ENCODE measurements around the gene ENHO. TPM values are rescaled to one million over a fixed set of nuclear protein-coding genes. Genes with fewer than 3 reads are reported as not detected.

Gene ENHO
- total RNA-seq, 2 donors from 2014 or later, result 0.75 TPM; not detected in 1

DNA sequence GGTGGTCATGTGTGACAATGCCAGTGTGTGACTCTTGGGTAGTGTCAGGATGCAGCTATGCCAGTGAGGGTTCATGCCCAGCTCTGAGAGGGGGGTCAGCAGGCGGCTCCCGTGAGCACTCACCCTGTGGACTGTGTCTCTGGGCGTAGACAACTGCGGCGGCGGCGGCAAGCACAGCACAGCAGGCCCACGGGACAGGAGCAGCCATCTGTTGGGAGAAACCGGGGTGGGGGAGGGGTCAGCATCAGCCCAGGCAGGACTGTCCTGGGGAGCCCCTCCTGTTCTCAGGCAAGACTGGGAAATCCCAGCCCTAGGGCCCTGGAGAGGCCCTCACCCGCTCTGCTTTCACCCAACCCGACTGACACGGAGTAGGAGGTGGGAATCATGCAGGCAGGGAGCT is 46.0 kb upstream of the ENHO start:
- Histone ChIP-seq H3K27me3 (no peaks in the 10 kb centered on the region), H3K27ac (no peak overlapping the region), H3K36me3 (no peaks in the 10 kb centered on the region), H3K4me1 (peaks cover 0 to 35% of the 10 kb centered on the region in 2 donors), H3K4me3 (no peak overlapping the region), H3K9me3 (no peaks in the 10 kb centered on the region)
- DNase-seq (ENCODE audit: low spot score), result no peak
- TF ChIP-seq, protein P1, sequence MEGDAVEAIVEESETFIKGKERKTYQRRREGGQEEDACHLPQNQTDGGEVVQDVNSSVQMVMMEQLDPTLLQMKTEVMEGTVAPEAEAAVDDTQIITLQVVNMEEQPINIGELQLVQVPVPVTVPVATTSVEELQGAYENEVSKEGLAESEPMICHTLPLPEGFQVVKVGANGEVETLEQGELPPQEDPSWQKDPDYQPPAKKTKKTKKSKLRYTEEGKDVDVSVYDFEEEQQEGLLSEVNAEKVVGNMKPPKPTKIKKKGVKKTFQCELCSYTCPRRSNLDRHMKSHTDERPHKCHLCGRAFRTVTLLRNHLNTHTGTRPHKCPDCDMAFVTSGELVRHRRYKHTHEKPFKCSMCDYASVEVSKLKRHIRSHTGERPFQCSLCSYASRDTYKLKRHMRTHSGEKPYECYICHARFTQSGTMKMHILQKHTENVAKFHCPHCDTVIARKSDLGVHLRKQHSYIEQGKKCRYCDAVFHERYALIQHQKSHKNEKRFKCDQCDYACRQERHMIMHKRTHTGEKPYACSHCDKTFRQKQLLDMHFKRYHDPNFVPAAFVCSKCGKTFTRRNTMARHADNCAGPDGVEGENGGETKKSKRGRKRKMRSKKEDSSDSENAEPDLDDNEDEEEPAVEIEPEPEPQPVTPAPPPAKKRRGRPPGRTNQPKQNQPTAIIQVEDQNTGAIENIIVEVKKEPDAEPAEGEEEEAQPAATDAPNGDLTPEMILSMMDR (IDR thresholded peaks at IDR 0.05), result no peak

- no peak for DNase-seq (ENCODE audit: low spot score)
- TF ChIP-seq, protein P1 (IDR thresholded peaks at IDR 0.05), result no peak
Observed at GRCh38 chr9:34568133-34568532, 45.3 kb upstream of the ENHO start.

DNA sequence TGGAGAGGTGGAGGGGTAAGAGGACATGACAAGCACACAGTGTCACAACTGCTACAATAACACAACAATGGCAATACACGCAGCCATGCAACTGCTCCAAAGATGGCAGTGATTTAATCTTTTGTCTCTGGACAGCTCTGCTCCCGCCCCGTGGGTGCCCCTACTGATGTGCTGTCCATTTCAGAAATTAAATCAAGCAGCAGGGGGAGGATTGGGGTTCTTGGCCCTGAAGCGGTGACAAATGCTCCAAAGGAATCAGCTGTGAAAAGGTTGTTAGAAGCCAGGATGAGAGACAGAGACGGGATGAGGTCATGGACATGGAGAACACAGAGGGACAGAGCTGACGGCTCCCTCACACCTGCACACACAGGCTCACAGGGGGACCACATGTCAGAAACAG is 44.2 kb upstream of the ENHO start:
- Histone ChIP-seq H3K27ac (peak overlapping the region in 1 of 2 donors; percentile 60), H3K36me3 (no peaks in the 10 kb centered on the region), H3K4me3 (no peak overlapping the region), H3K27me3 (no peaks in the 10 kb centered on the region), H3K4me1 (peaks cover 0 to 35% of the 10 kb centered on the region in 2 donors), H3K9me3 (no peaks in the 10 kb centered on the region)
- no peak for DNase-seq (ENCODE audit: low spot score)
- TF ChIP-seq, protein P1 (IDR thresholded peaks at IDR 0.05), result no peak

More at GRCh38 chr9:34568133-34568532, 45.3 kb upstream of the ENHO start:
- no peaks in the 10 kb centered on the region for H3K27me3 ChIP-seq
- H3K36me3 ChIP-seq, result no peaks in the 10 kb centered on the region
- H3K4me3 ChIP-seq, result no peak overlapping the region
- H3K9me3 ChIP-seq, result no peaks in the 10 kb centered on the region
- H3K4me1 ChIP-seq, result peaks cover 0 to 35% of the 10 kb centered on the region in 2 donors
- H3K27ac ChIP-seq, result peak overlapping the region in 1 of 2 donors; percentile 60

GRCh38 chr9:34566322-34566721 is 43.5 kb upstream of the ENHO start:
- no peaks in the 10 kb centered on the region for H3K27me3 ChIP-seq
- H3K36me3 ChIP-seq, result no peaks in the 10 kb centered on the region
- TF ChIP-seq, protein P1 (IDR thresholded peaks at IDR 0.05), result no peak
- H3K4me3 ChIP-seq, result no peak overlapping the region
- no peaks in the 10 kb centered on the region for H3K9me3 ChIP-seq
- H3K4me1 ChIP-seq, result peaks cover 0 to 41% of the 10 kb centered on the region in 2 donors
- no peak for DNase-seq (ENCODE audit: low spot score)
- no peak overlapping the region for H3K27ac ChIP-seq

DNA sequence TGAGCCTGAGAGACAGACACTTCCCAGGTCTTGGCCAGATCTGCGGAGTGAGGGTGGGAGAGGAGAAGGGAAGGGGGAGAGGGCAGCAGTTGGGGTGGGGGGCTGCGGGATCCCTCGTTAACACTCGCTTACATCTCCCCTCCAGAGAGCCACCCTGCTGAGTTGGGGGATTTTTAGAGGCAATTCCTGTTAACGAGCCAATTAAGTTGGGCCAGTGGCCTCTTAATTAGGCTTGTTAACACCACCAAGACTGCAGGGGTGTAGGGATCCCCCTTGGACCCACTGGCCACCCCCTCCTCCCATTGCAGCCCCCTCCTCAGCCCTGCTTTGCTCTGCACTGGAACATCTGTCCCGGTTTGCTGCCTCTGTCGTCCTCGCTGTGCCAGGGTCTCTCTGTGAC is 43.1 kb upstream of the ENHO start:
- no peaks in the 10 kb centered on the region for H3K27me3 ChIP-seq
- H3K4me1 ChIP-seq, result peaks cover 0 to 41% of the 10 kb centered on the region in 2 donors
- no peaks in the 10 kb centered on the region for H3K36me3 ChIP-seq
- DNase-seq (ENCODE audit: low spot score), result no peak
- TF ChIP-seq, protein P1 (IDR thresholded peaks at IDR 0.05), result no peak
- H3K9me3 ChIP-seq, result no peaks in the 10 kb centered on the region
- H3K27ac ChIP-seq, result no peak overlapping the region
- no peak overlapping the region for H3K4me3 ChIP-seq

DNA sequence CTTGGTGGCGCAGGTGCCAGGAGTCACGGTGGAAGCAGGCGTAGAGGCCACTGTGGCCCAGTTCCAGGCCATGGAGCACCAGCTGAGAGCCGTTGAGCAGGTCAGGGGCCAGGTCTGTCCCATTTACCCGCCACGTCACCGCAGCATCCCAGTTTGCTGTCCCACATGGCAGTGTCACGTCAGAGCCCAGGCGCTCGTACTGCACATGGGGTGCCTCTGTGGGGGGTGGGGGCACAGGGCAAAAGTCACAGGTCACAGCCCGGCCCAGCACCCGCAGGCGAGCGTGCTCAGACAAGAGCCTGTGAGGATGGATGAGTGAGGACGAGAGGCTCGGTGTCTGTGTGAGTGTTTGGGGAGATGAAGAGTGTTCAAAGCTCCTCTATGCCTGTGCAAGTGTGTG is 41.8 kb upstream of the ENHO start:
- no peaks in the 10 kb centered on the region for H3K27me3 ChIP-seq
- H3K4me3 ChIP-seq, result no peak overlapping the region
- H3K4me1 ChIP-seq, result peaks cover 0 to 43% of the 10 kb centered on the region in 2 donors
- no peak for DNase-seq (ENCODE audit: low spot score)
- no peak overlapping the region for H3K27ac ChIP-seq
- H3K36me3 ChIP-seq, result no peaks in the 10 kb centered on the region
- no peaks in the 10 kb centered on the region for H3K9me3 ChIP-seq
- TF ChIP-seq, protein P1 (IDR thresholded peaks at IDR 0.05), result no peak
